IMR-90 (cell line): ENCODE data around the gene BEND3. TPM values are rescaled to one million over a fixed set of nuclear protein-coding genes. Genes with fewer than 3 reads are reported as not detected.

Experiments
- ATAC-seq: fragments of 200-7000 bp; cut with Tn5 transposase; 2 replicates; pipeline ENCODE4 v1.9.1; 2020; ENCODE audit warnings: low read depth, mild to moderate bottlenecking, moderate library complexity
- BruUV-seq: library from RNA; stranded (reverse); fragments of 400-500 nt; replicated peaks from 2 replicates; lab custom pipeline; 2021; lab: Mats Ljungman, UMichigan
- CTCF ChIA-PET: fragments of 300-600 bp; formaldehyde crosslinking; extraction: SDS; loops from one replicate; lab custom pipeline; 2021; ENCODE audit warnings: antibody characterized with exemption; lab: Yijun Ruan, JAX
- POLR2A ChIA-PET: fragments of 300-600 bp; sonication (Branson Sonifier 250); formaldehyde crosslinking; loops from one replicate; lab custom pipeline; 2022; ENCODE audit warnings: antibody characterized with exemption; ENCODE audit not compliant: unreplicated experiment; lab: Charles Lee
- DNase-seq: peaks from one replicate; pipeline ENCODE4 v3.0.0; 2013
- H2AFZ ChIP-seq: replicated peaks from 2 replicates; pipeline ENCODE3; 2013; ENCODE audit warnings: low read length, mild to moderate bottlenecking; ENCODE audit not compliant: poor library complexity
- H2AK5ac ChIP-seq: 2 replicates; pipeline ENCODE4 v1.6.1; 2013; ENCODE audit warnings: low read depth, low read length, inconsistent platforms
- H2AK9ac ChIP-seq: replicated peaks from 2 replicates; pipeline ENCODE3; 2013; ENCODE audit warnings: mild to moderate bottlenecking, low read depth, low read length, moderate library complexity; ENCODE audit not compliant: poor library complexity
- H2BK120ac ChIP-seq: 2 replicates; pipeline ENCODE4 v1.6.1; 2013; ENCODE audit warnings: low read depth, low read length, inconsistent platforms
- H2BK15ac ChIP-seq: 3 replicates; pipeline ENCODE4 v1.6.1; 2013; ENCODE audit warnings: low read depth, low read length, inconsistent platforms
- H2BK20ac ChIP-seq: 2 replicates; pipeline ENCODE4 v1.6.1; 2013; ENCODE audit warnings: low read depth, mild to moderate bottlenecking, inconsistent platforms, low read length, moderate library complexity
- H2BK5ac ChIP-seq: 2 replicates; pipeline ENCODE4 v1.6.1; 2013; ENCODE audit warnings: mild to moderate bottlenecking, low read depth, low read length, inconsistent platforms; ENCODE audit not compliant: poor library complexity, severe bottlenecking
- H3K14ac ChIP-seq: replicated peaks from 2 replicates; pipeline ENCODE4 v1.6.1; 2013; ENCODE audit warnings: low read depth, low read length, inconsistent platforms
- H3K18ac ChIP-seq: 2 replicates; pipeline ENCODE4 v1.6.1; 2013; ENCODE audit warnings: low read depth, low read length, control low read depth
- H3K23ac ChIP-seq: 2 replicates; pipeline ENCODE4 v1.6.1; 2013; ENCODE audit warnings: low read depth, low read length, inconsistent platforms
- H3K27ac ChIP-seq: 2 replicates; pipeline ENCODE4 v1.5.1; 2013; ENCODE audit warnings: mild to moderate bottlenecking, control low read depth, low read length; ENCODE audit not compliant: insufficient read depth
- H3K27me3 ChIP-seq: 2 replicates; pipeline ENCODE4 v1.6.1; 2013; ENCODE audit warnings: low read length; ENCODE audit not compliant: control insufficient read depth, insufficient read depth
- H3K36me3 ChIP-seq: 2 replicates; pipeline ENCODE4 v1.6.1; 2013; ENCODE audit warnings: low read length, mixed read lengths; ENCODE audit not compliant: control insufficient read depth, insufficient read depth
- H3K4ac ChIP-seq: 2 replicates; pipeline ENCODE4 v1.6.1; 2013; ENCODE audit warnings: low read depth, low read length, inconsistent platforms
- H3K4me1 ChIP-seq: 2 replicates; pipeline ENCODE4 v1.6.1; 2013; ENCODE audit warnings: low read length, mixed read lengths; ENCODE audit not compliant: control insufficient read depth, insufficient read depth
- H3K4me2 ChIP-seq: 2 replicates; pipeline ENCODE4 v1.6.1; 2013; ENCODE audit warnings: low read depth, mild to moderate bottlenecking, control low read depth, low read length, moderate library complexity
- H3K4me3 ChIP-seq: 2 replicates; pipeline ENCODE4 v1.5.1; 2013; ENCODE audit warnings: low read depth, mild to moderate bottlenecking, control low read depth, low read length, moderate library complexity; ENCODE audit not compliant: insufficient read depth
- H3K56ac ChIP-seq: 2 replicates; pipeline ENCODE4 v1.6.1; 2013; ENCODE audit warnings: low read length, inconsistent platforms; ENCODE audit not compliant: insufficient read depth; ENCODE audit errors: extremely low read depth
- H3K79me1 ChIP-seq, 2 experiments: 2 replicates each; pipeline ENCODE4 v1.6.1; 2013; ENCODE audit warnings: low read length in 2 of 2, inconsistent platforms in 1 of 2, low read depth in 1 of 2
- H3K9ac ChIP-seq: 2 replicates; pipeline ENCODE4 v1.6.1; 2013; ENCODE audit warnings: low read depth, low read length, control low read depth
- H3K9me1 ChIP-seq: 2 replicates; pipeline ENCODE4 v1.6.1; 2013; ENCODE audit warnings: low read length, inconsistent platforms; ENCODE audit not compliant: insufficient read depth
- H3K9me3 ChIP-seq: 2 replicates; pipeline ENCODE4 v1.6.1; 2013; ENCODE audit warnings: low read length; ENCODE audit not compliant: control insufficient read depth, insufficient read depth
- H4K20me1 ChIP-seq: 2 replicates; pipeline ENCODE4 v1.6.1; 2013; ENCODE audit warnings: low read length, inconsistent platforms; ENCODE audit not compliant: insufficient read depth
- H4K5ac ChIP-seq: 2 replicates; pipeline ENCODE4 v1.6.1; 2013; ENCODE audit warnings: mild to moderate bottlenecking, low read depth, low read length, control low read depth
- H4K8ac ChIP-seq, 2 experiments: 2 replicates each; pipeline ENCODE4 v1.6.1; 2013; ENCODE audit warnings: low read depth in 2 of 2, low read length in 2 of 2, control low read depth in 1 of 2, inconsistent platforms in 1 of 2
- H4K91ac ChIP-seq: 2 replicates; pipeline ENCODE4 v1.6.1; 2013; ENCODE audit warnings: low read depth, low read length, inconsistent platforms; ENCODE audit not compliant: insufficient read depth
- CEBPB ChIP-seq: IDR thresholded peaks from 2 replicates; pipeline ENCODE4 v1.6.1; 2012; ENCODE audit warnings: low read depth, low read length, improper control_type of control experiment
- CHD1 ChIP-seq: IDR thresholded peaks from 2 replicates; pipeline ENCODE4 v1.6.1; 2012; ENCODE audit warnings: low read depth, low read length, improper control_type of control experiment
- CTCF ChIP-seq: conservative IDR thresholded peaks from 2 replicates; pipeline ENCODE4 v1.5.1; 2012; ENCODE audit warnings: mild to moderate bottlenecking, low read depth, low read length, improper control_type of control experiment
- WGBS, 2 experiments: methylation state at CpG; one replicate each; pipeline versions ENCODE4 v1.1.5 to v1.1.7; 2013; ENCODE audit warnings: missing lambda C conversion rate in 2 of 2; ENCODE audit not compliant: insufficient read length in 1 of 2; ENCODE audit errors: extremely low coverage in 2 of 2; 5-methylcytosine and 5-hydroxymethylcytosine counted together
- dilution Hi-C: fragments of 300-500 bp; cut with HindIII; formaldehyde crosslinking; loops from one replicate; pipeline ENCODE4 v1.14.3; 2018; ENCODE audit warnings: low sequenced_read_pairs; ENCODE audit not compliant: unreplicated experiment
- in situ Hi-C: fragments of 300-500 bp; cut with MboI; formaldehyde crosslinking; loops from 3 replicates; pipeline ENCODE4 v1.14.3; 2019; ENCODE audit warnings: low sequenced_read_pairs, inconsistent platforms, mixed read lengths
- intact Hi-C: fragments of 100-400 bp; cut with micrococcal nuclease; formaldehyde crosslinking; loops from 2 replicates; pipeline ENCODE4 v1.10.0; 2022
- polyA plus RNA-seq, 3 experiments: library from polyadenylated mRNA; depleted of rRNA; stranded (reverse); fragments of >200 nt; gene quantifications; 2 replicates each; pipeline ENCODE4 v1.2.3, GENCODE V29; 2012; ENCODE audit warnings: low replicate concordance in 1 of 3
- total RNA-seq: library from RNA; depleted of rRNA; stranded (reverse); fragments of >200 nt; gene quantifications from 2 replicates; pipeline ENCODE4 v1.2.3, GENCODE V29; 2012

BEND3 gene
- total and polyA plus RNA-seq, 2 of the 4 experiments (the other 2 are of a cell fraction), result 1.2 to 1.8 TPM

GRCh38 chr6:107128175-107128574, 12.9 kb upstream of the BEND3 start:
- no CpG with 5 or more reads among the region's 1 CpG for WGBS, 2 experiments
- H3K14ac ChIP-seq, result no peak overlapping the region
- no peak overlapping the region for H3K4me2 ChIP-seq
- no peaks in the 10 kb centered on the region for H3K9me1 ChIP-seq
- H2BK120ac ChIP-seq, result no peak overlapping the region
- H3K27ac ChIP-seq, result no peak overlapping the region
- H2AFZ ChIP-seq, result no peak overlapping the region
- H4K91ac ChIP-seq, result no peak overlapping the region
- H3K4me1 ChIP-seq, result no peaks in the 10 kb centered on the region
- H3K9me3 ChIP-seq, result no peaks in the 10 kb centered on the region
- no peak overlapping the region for H2BK20ac ChIP-seq
- H3K18ac ChIP-seq, result no peak overlapping the region
- intact Hi-C loops (no loop called here), in situ Hi-C loops (loop anchor here (10.0 kb wide), 1 partner anchor 367 kb away; the partner anchor contains the start of gene SOBP), dilution Hi-C loops (no loop called here)
- H4K8ac ChIP-seq, result no peak overlapping the region
- H4K20me1 ChIP-seq, result no peaks in the 10 kb centered on the region
- H3K36me3 ChIP-seq, result no peaks in the 10 kb centered on the region
- H3K23ac ChIP-seq, result no peak overlapping the region
- POLR2A ChIA-PET, result no interaction called here
- no TSS peak for BruUV-seq
- DNase-seq, result peak; percentile 61
- H2AK9ac ChIP-seq, result no peak overlapping the region
- no peak overlapping the region for H3K4ac ChIP-seq
- ATAC-seq, result peak; percentile 52; the same call in 1 of the 2 replicates
- no peak overlapping the region for H4K5ac ChIP-seq
- H3K4me3 ChIP-seq, result no peak overlapping the region
- TF ChIP-seq CEBPB (peak; percentile 84), CHD1 (no peak), CTCF (no peak)
- CTCF ChIA-PET, result interaction anchor here (1.2 kb wide), 1 partner anchor 549 kb away, joined by 3 read pairs; no protein-coding TSS in a partner anchor
- H3K9ac ChIP-seq, result no peak overlapping the region
- no peak overlapping the region for H2BK15ac ChIP-seq
- no peaks in the 10 kb centered on the region for H3K79me1 ChIP-seq
- no peak overlapping the region for H3K56ac ChIP-seq
- H2BK5ac ChIP-seq, result no peak overlapping the region
- H2AK5ac ChIP-seq, result no peak overlapping the region
- H3K27me3 ChIP-seq, result no peaks in the 10 kb centered on the region
